HG02870 (cell line): ENCODE results near the gene XKRX.
A peak's percentile ranks its signal among the peaks of the same experiment; 100 is the strongest.

ENCODE experiments used
- ATAC-seq: cut with Tn5 transposase; IDR thresholded peaks from one replicate; pipeline ENCODE4 v1.9.1; 2021; ENCODE audit warnings: mild to moderate bottlenecking, moderate library complexity; ENCODE audit not compliant: unreplicated experiment

The XKRX gene

GRCh38 chrX:100895365-100896075, 33.2 kb downstream of the XKRX start:
- ATAC-seq, result peak; percentile 59

- no peak for ATAC-seq
These were observed 45.1 kb downstream of the XKRX start for GRCh38 chrX:100883654-100884053.

GRCh38 chrX:100880368-100880767, 48.3 kb downstream of the XKRX start:
- ATAC-seq, result no peak

- no peak for ATAC-seq
These were observed 54.4 kb downstream of the XKRX start, which contains the start of gene NOX1 for GRCh38 chrX:100874325-100874724. NOX1 (minus strand) TSS chrX:100874359; CDS start chrX:100874139, 220 bp downstream.

- ATAC-seq, result no peak
These were observed 56.8 kb downstream of the XKRX start for GRCh38 chrX:100871594-100872560.

- ATAC-seq, result no peak
These were observed 58.2 kb downstream of the XKRX start for GRCh38 chrX:100870527-100870926.

GRCh38 chrX:100868273-100868672, 60.4 kb downstream of the XKRX start:
- no peak for ATAC-seq

- ATAC-seq, result no peak
These were observed 63.9 kb downstream of the XKRX start for GRCh38 chrX:100864657-100865391.
